ENCODE data around the gene SNTG2.
"Not testable (repeated sequence)": the region's sequence is repeated elsewhere in the genome, so short reads cannot be mapped to it uniquely, and the experiment has no call there.

DNA sequence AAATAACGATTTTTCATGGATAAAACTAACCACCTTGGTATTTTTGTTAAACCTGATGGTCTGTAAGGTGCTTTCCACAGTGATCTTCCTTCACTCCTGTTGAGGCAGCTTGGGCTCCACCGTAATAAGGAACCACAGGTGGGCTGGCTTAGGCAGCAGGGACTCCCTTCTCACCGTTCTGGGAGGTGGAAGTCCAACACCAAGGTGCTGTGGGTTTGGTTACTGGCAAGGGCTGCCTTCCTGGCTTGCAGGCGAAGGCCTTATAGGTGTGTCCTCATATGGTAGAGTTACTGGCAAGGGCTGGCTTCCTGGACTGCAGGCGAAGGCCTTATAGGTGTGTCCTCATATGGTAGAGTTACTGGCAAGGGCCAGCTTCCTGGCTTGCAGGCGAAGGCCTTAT, 143.0 kb downstream of the SNTG2 start:
- TF ChIP-seq, protein P1, sequence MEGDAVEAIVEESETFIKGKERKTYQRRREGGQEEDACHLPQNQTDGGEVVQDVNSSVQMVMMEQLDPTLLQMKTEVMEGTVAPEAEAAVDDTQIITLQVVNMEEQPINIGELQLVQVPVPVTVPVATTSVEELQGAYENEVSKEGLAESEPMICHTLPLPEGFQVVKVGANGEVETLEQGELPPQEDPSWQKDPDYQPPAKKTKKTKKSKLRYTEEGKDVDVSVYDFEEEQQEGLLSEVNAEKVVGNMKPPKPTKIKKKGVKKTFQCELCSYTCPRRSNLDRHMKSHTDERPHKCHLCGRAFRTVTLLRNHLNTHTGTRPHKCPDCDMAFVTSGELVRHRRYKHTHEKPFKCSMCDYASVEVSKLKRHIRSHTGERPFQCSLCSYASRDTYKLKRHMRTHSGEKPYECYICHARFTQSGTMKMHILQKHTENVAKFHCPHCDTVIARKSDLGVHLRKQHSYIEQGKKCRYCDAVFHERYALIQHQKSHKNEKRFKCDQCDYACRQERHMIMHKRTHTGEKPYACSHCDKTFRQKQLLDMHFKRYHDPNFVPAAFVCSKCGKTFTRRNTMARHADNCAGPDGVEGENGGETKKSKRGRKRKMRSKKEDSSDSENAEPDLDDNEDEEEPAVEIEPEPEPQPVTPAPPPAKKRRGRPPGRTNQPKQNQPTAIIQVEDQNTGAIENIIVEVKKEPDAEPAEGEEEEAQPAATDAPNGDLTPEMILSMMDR (IDR thresholded peaks at IDR 0.05) = not testable (repeated sequence)
- TF ChIP-seq POLR2A (IDR thresholded peaks at IDR 0.05; ENCODE audit: low read depth); POLR2AphosphoS5 (IDR thresholded peaks at IDR 0.05); EP300 (IDR thresholded peaks at IDR 0.05): not testable (repeated sequence)

All from esophagus muscularis mucosa (tissue), 4 donors.